ENCODE measurements around the gene SNRNP40. TPM values are rescaled to one million over a fixed set of nuclear protein-coding genes. Genes with fewer than 3 reads are reported as not detected.
"Not testable (repeated sequence)": the region's sequence is repeated elsewhere in the genome, so short reads cannot be mapped to it uniquely, and the experiment has no call there.

The SNRNP40 gene
- total and polyA plus RNA-seq, 5 donors from 2014 or later, result 48.3 to 128 (median 108) TPM

DNA sequence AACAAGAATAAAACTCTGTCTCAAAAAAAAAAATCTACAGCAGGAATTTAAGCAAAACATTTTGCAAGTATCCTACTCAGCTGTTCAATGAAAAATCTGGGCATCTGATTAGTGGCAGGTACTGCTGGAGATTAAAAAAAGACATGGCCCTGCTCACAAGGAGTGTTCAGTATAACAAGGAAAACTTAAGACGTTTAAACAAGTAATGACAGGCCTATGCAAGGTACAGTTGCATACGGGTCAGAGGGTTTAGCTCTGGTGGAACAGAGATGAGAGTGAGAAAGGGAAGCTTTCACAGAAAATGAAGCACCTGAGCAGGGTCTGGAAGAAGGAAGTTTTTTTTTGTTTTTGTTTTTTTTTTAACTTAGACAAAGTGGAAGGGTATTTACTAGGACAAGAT, 23.0 kb downstream of the SNRNP40 start:
- DNase-seq (no peak), ATAC-seq (ENCODE audit: low read depth in 2 of 2) (no peak)
- H3K4me3 Mint-ChIP-seq, result peak overlapping the region in 1 of 4 donors; percentile 21
- Histone ChIP-seq H3K36me3 (ENCODE audit: control insufficient read depth, insufficient read depth, low read length) (peaks cover 84% of the 10 kb centered on the region), H3K4me1 (ENCODE audit: control insufficient read depth, insufficient read depth, low read length, poor library complexity, severe bottlenecking) (no peaks in the 10 kb centered on the region), H3K27ac (ENCODE audit: insufficient read depth, low read length, poor library complexity, severe bottlenecking) (no peak overlapping the region), H3K9me3 (ENCODE audit: control insufficient read depth in 2 of 2, low read length in 2 of 2) (no peaks in the 10 kb centered on the region), H3K4me3 (ENCODE audit: low read depth, low read length) (no peak overlapping the region), H3K27me3 (ENCODE audit: control insufficient read depth, insufficient read depth, low read length) (no peaks in the 10 kb centered on the region)
- H3K36me3 Mint-ChIP-seq, result peaks cover 46% of the 10 kb centered on the region
- H3K27me3 Mint-ChIP-seq, result no peaks in the 10 kb centered on the region
- H3K9me3 Mint-ChIP-seq, result no peaks in the 10 kb centered on the region
- peaks cover 7 to 11% (median 9%) of the 10 kb centered on the region in 4 donors for H3K4me1 Mint-ChIP-seq
- peak overlapping the region in 1 of 3 donors; percentile 70 for H3K27ac Mint-ChIP-seq

- ATAC-seq (ENCODE audit: low read depth in 2 of 2), result no peak
- Mint-ChIP-seq H3K4me1 (peaks cover 5 to 8% (median 7%) of the 10 kb centered on the region in 4 donors), H3K9me3 (peaks cover 0 to 2% (median 0%) of the 10 kb centered on the region in 7 donors), H3K4me3 (no peak overlapping the region), H3K36me3 (peaks cover 49% of the 10 kb centered on the region), H3K27ac (no peak overlapping the region), H3K27me3 (no peaks in the 10 kb centered on the region)
- H3K36me3 ChIP-seq (ENCODE audit: control insufficient read depth, insufficient read depth, low read length), result peaks cover 83% of the 10 kb centered on the region
- no peaks in the 10 kb centered on the region for H3K4me1 ChIP-seq (ENCODE audit: control insufficient read depth, insufficient read depth, low read length, poor library complexity, severe bottlenecking)
- no peaks in the 10 kb centered on the region for H3K27me3 ChIP-seq (ENCODE audit: control insufficient read depth, insufficient read depth, low read length)
- H3K9me3 ChIP-seq (ENCODE audit: control insufficient read depth in 2 of 2, low read length in 2 of 2), result no peaks in the 10 kb centered on the region
- H3K27ac ChIP-seq (ENCODE audit: insufficient read depth, low read length, poor library complexity, severe bottlenecking), result no peak overlapping the region
- no peak overlapping the region for H3K4me3 ChIP-seq (ENCODE audit: low read depth, low read length)
- no peak for DNase-seq
Observed at GRCh38 chr1:31272369-31272768, 24.2 kb downstream of the SNRNP40 start.

DNA sequence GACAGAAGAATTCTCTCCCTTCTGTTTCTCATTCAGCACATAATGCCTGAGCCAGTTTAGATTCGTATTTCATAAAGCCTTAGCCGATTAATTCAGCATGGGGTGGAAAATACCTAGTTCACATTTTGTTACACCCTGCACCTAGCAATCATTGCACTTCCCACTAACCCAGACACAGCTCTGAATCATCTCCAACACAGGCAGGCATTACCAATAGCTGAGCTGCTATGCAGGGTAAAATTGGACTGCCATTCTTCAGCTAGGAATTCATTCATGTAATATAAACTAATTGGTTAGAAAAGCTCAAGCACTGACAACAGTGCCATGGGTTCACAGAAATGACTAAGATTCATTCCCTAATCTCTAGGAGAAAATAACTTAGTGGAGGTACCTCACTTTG, 30.0 kb downstream of the SNRNP40 start:
- no peaks in the 10 kb centered on the region for H3K27me3 Mint-ChIP-seq
- no peaks in the 10 kb centered on the region for H3K4me1 Mint-ChIP-seq
- no peaks in the 10 kb centered on the region for H3K9me3 ChIP-seq (ENCODE audit: control insufficient read depth in 2 of 2, low read length in 2 of 2)
- ATAC-seq (ENCODE audit: low read depth in 2 of 2), result no peak
- no peaks in the 10 kb centered on the region for H3K27me3 ChIP-seq (ENCODE audit: control insufficient read depth, insufficient read depth, low read length)
- no peak for DNase-seq
- H3K36me3 Mint-ChIP-seq, result peaks cover 57% of the 10 kb centered on the region
- peak overlapping the region in 1 of 3 donors; percentile 49 for H3K27ac Mint-ChIP-seq
- H3K4me3 ChIP-seq (ENCODE audit: low read depth, low read length), result no peak overlapping the region
- peaks cover 0 to 2% (median 0%) of the 10 kb centered on the region in 7 donors for H3K9me3 Mint-ChIP-seq
- H3K36me3 ChIP-seq (ENCODE audit: control insufficient read depth, insufficient read depth, low read length), result peaks cover 84% of the 10 kb centered on the region
- H3K27ac ChIP-seq (ENCODE audit: insufficient read depth, low read length, poor library complexity, severe bottlenecking), result no peak overlapping the region
- no peak overlapping the region for H3K4me3 Mint-ChIP-seq
- H3K4me1 ChIP-seq (ENCODE audit: control insufficient read depth, insufficient read depth, low read length, poor library complexity, severe bottlenecking), result no peaks in the 10 kb centered on the region

DNA sequence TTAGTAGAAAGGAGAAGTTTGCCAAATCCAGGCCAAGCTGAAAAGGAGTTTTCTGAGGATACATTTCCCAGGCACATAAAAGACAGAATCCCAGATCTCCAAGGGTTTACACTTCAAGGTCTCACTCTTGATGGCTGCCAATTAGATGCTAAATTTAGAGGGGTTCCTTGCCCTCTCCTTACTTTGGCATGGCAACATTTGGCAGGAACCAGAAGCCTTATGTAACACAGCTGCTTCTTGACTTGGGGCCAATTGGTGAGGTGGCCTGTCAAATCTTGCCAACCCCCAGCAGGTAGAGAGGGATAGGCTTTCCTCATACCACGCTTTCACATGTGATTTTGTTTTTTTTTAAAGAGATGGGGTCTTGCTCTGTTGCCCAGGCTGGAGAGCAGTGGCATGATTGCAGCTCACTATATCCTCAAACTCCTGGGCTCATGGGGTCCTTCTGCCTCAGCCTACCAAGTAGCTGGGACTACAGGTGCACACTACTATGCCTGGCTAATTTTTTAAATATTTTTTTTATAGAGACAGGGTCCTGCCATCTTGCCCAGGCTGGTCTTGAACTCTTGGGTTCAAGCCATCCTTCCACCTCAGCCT, 31.7 kb downstream of the SNRNP40 start:
- Histone ChIP-seq H3K4me1 (ENCODE audit: control insufficient read depth, insufficient read depth, low read length, poor library complexity, severe bottlenecking) (no peaks in the 10 kb centered on the region), H3K9me3 (ENCODE audit: control insufficient read depth in 2 of 2, low read length in 2 of 2) (no peaks in the 10 kb centered on the region), H3K27ac (ENCODE audit: insufficient read depth, low read length, poor library complexity, severe bottlenecking) (no peak overlapping the region), H3K4me3 (ENCODE audit: low read depth, low read length) (no peak overlapping the region), H3K27me3 (ENCODE audit: control insufficient read depth, insufficient read depth, low read length) (no peaks in the 10 kb centered on the region), H3K36me3 (ENCODE audit: control insufficient read depth, insufficient read depth, low read length) (peaks cover 82% of the 10 kb centered on the region)
- H3K4me3 Mint-ChIP-seq, result no peak overlapping the region
- ATAC-seq (ENCODE audit: low read depth in 2 of 2) (no peak), DNase-seq (no peak)
- peaks cover 0 to 2% (median 0%) of the 10 kb centered on the region in 7 donors for H3K9me3 Mint-ChIP-seq
- peaks cover 52% of the 10 kb centered on the region for H3K36me3 Mint-ChIP-seq
- H3K4me1 Mint-ChIP-seq, result no peaks in the 10 kb centered on the region
- no peaks in the 10 kb centered on the region for H3K27me3 Mint-ChIP-seq
- peak overlapping the region in 1 of 3 donors; percentile 58 for H3K27ac Mint-ChIP-seq

GRCh38 chr1:31263408-31263807, 33.2 kb downstream of the SNRNP40 start:
- no peaks in the 10 kb centered on the region for H3K9me3 ChIP-seq (ENCODE audit: control insufficient read depth in 2 of 2, low read length in 2 of 2)
- no peak overlapping the region for H3K27ac Mint-ChIP-seq
- H3K4me1 Mint-ChIP-seq, result no peaks in the 10 kb centered on the region
- no peaks in the 10 kb centered on the region for H3K4me1 ChIP-seq (ENCODE audit: control insufficient read depth, insufficient read depth, low read length, poor library complexity, severe bottlenecking)
- H3K4me3 ChIP-seq (ENCODE audit: low read depth, low read length), result no peak overlapping the region
- no peak overlapping the region for H3K27ac ChIP-seq (ENCODE audit: insufficient read depth, low read length, poor library complexity, severe bottlenecking)
- H3K36me3 ChIP-seq (ENCODE audit: control insufficient read depth, insufficient read depth, low read length), result peaks cover 80% of the 10 kb centered on the region
- ATAC-seq (ENCODE audit: low read depth in 2 of 2) (no peak), DNase-seq (no peak)
- H3K27me3 Mint-ChIP-seq, result no peaks in the 10 kb centered on the region
- H3K4me3 Mint-ChIP-seq, result no peak overlapping the region
- no peaks in the 10 kb centered on the region for H3K27me3 ChIP-seq (ENCODE audit: control insufficient read depth, insufficient read depth, low read length)
- H3K9me3 Mint-ChIP-seq, result peaks cover 0 to 2% (median 0%) of the 10 kb centered on the region in 7 donors
- peaks cover 51% of the 10 kb centered on the region for H3K36me3 Mint-ChIP-seq

- not testable (repeated sequence) for H3K27me3 Mint-ChIP-seq; H3K27ac ChIP-seq (ENCODE audit: insufficient read depth, low read length, poor library complexity, severe bottlenecking); H3K27ac Mint-ChIP-seq; H3K4me1 ChIP-seq (ENCODE audit: control insufficient read depth, insufficient read depth, low read length, poor library complexity, severe bottlenecking); H3K9me3 Mint-ChIP-seq; DNase-seq; ATAC-seq (ENCODE audit: low read depth in 2 of 2); H3K27me3 ChIP-seq (ENCODE audit: control insufficient read depth, insufficient read depth, low read length); H3K9me3 ChIP-seq (ENCODE audit: control insufficient read depth in 2 of 2, low read length in 2 of 2); H3K4me3 ChIP-seq (ENCODE audit: low read depth, low read length); H3K4me3 Mint-ChIP-seq; H3K4me1 Mint-ChIP-seq
- H3K36me3 Mint-ChIP-seq, result peaks cover 50% of the 10 kb centered on the region
- peaks cover 79% of the 10 kb centered on the region for H3K36me3 ChIP-seq (ENCODE audit: control insufficient read depth, insufficient read depth, low read length)
Observed at GRCh38 chr1:31262393-31262792, 34.2 kb downstream of the SNRNP40 start.

DNA sequence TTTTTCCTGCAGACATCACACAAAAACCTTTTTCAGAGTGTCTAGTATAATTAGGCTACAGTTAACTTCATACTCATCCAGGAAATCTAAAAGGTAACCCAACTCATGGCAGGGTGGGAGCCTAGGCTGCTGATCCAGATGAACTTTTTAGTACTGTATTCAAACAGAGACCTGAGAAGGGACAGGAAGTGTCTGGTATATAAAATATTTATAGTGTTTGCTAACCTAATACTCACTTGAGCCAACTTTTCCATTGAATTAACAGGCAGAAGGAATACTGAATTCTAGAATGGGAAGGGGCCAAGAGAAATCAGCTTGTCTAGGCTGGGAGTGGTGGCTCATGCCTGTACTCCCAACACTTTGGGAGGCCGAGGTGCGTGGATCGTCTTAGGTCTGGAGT, 34.7 kb downstream of the SNRNP40 start:
- Mint-ChIP-seq H3K4me1 (no peaks in the 10 kb centered on the region), H3K36me3 (peaks cover 46% of the 10 kb centered on the region), H3K27me3 (no peaks in the 10 kb centered on the region), H3K4me3 (no peak overlapping the region), H3K27ac (no peak overlapping the region), H3K9me3 (no peaks in the 10 kb centered on the region)
- Histone ChIP-seq H3K4me3 (ENCODE audit: low read depth, low read length) (no peak overlapping the region), H3K27ac (ENCODE audit: insufficient read depth, low read length, poor library complexity, severe bottlenecking) (no peak overlapping the region), H3K36me3 (ENCODE audit: control insufficient read depth, insufficient read depth, low read length) (peaks cover 77% of the 10 kb centered on the region), H3K4me1 (ENCODE audit: control insufficient read depth, insufficient read depth, low read length, poor library complexity, severe bottlenecking) (no peaks in the 10 kb centered on the region), H3K27me3 (ENCODE audit: control insufficient read depth, insufficient read depth, low read length) (no peaks in the 10 kb centered on the region), H3K9me3 (ENCODE audit: control insufficient read depth in 2 of 2, low read length in 2 of 2) (no peaks in the 10 kb centered on the region)
- no peak for ATAC-seq (ENCODE audit: low read depth in 2 of 2)
- no peak for DNase-seq

DNA sequence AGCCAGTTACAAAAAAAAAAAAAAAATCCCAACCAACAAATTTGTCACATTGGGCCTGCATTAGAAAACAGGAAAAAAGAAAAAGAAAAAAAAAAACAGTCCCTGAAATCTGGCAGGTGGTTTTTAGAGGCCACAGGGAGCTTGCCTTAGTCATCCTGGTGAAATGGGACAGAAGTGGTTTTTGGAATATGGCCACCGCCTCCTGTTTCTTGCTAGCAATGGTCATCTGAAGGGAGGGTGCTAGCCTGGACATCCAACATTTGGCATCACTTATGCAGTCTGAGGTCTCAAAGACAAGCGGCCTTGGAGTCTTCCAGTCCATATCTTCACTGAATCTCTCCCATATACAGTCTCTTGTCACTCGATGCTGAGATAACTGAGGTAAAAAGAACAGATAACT, 36.8 kb downstream of the SNRNP40 start:
- DNase-seq, result no peak
- H3K27me3 ChIP-seq (ENCODE audit: control insufficient read depth, insufficient read depth, low read length), result no peaks in the 10 kb centered on the region
- peaks cover 59% of the 10 kb centered on the region for H3K36me3 ChIP-seq (ENCODE audit: control insufficient read depth, insufficient read depth, low read length)
- Mint-ChIP-seq H3K27me3 (no peaks in the 10 kb centered on the region), H3K9me3 (no peaks in the 10 kb centered on the region), H3K4me3 (no peak overlapping the region), H3K4me1 (no peaks in the 10 kb centered on the region), H3K36me3 (peaks cover 31% of the 10 kb centered on the region), H3K27ac (no peak overlapping the region)
- no peak overlapping the region for H3K27ac ChIP-seq (ENCODE audit: insufficient read depth, low read length, poor library complexity, severe bottlenecking)
- no peaks in the 10 kb centered on the region for H3K9me3 ChIP-seq (ENCODE audit: control insufficient read depth in 2 of 2, low read length in 2 of 2)
- no peak overlapping the region for H3K4me3 ChIP-seq (ENCODE audit: low read depth, low read length)
- ATAC-seq (ENCODE audit: low read depth in 2 of 2), result no peak
- no peaks in the 10 kb centered on the region for H3K4me1 ChIP-seq (ENCODE audit: control insufficient read depth, insufficient read depth, low read length, poor library complexity, severe bottlenecking)
